WTC11 (cell line): ENCODE measurements around the gene STEAP1. TPM values are rescaled to one million over a fixed set of nuclear protein-coding genes. Genes with fewer than 3 reads are reported as not detected.

ENCODE experiments used
- ATF2 ChIP-seq: sonication (generic); formaldehyde crosslinking; IDR thresholded peaks from 2 replicates; pipeline ENCODE4 v1.8.1; 2022; ENCODE audit warnings: low read depth, missing genetic modification reagents, borderline replicate concordance
- CBFB ChIP-seq: sonication (generic); formaldehyde crosslinking; IDR thresholded peaks from 2 replicates; pipeline ENCODE4 v1.8.1; 2022; ENCODE audit warnings: mild to moderate bottlenecking, low read depth, missing genetic modification reagents
- ELF4 ChIP-seq: sonication (generic); formaldehyde crosslinking; IDR thresholded peaks from 2 replicates; pipeline ENCODE4 v1.8.1; 2022; ENCODE audit warnings: low read depth, mild to moderate bottlenecking, moderate library complexity, missing genetic modification reagents
- ESRRA ChIP-seq: sonication (generic); formaldehyde crosslinking; IDR thresholded peaks from 2 replicates; pipeline ENCODE4 v1.8.1; 2022; ENCODE audit warnings: mild to moderate bottlenecking, missing genetic modification reagents, borderline replicate concordance
- ETV6 ChIP-seq: sonication (generic); formaldehyde crosslinking; IDR thresholded peaks from 2 replicates; pipeline ENCODE4 v1.8.1; 2022; ENCODE audit warnings: mild to moderate bottlenecking, missing genetic modification reagents
- FOXK1 ChIP-seq: sonication (generic); formaldehyde crosslinking; IDR thresholded peaks from 2 replicates; pipeline ENCODE4 v1.8.0; 2022; ENCODE audit warnings: mild to moderate bottlenecking, moderate library complexity, missing genetic modification reagents
- FOXP1 ChIP-seq: sonication (generic); formaldehyde crosslinking; IDR thresholded peaks from 2 replicates; pipeline ENCODE4 v1.8.0; 2022; ENCODE audit warnings: missing genetic modification reagents, mild to moderate bottlenecking, moderate library complexity, borderline replicate concordance
- IRF2 ChIP-seq: sonication (generic); formaldehyde crosslinking; IDR thresholded peaks from 2 replicates; pipeline ENCODE4 v1.8.0; 2022; ENCODE audit warnings: low read depth, missing genetic modification reagents, borderline replicate concordance
- NR1H2 ChIP-seq: sonication (generic); formaldehyde crosslinking; IDR thresholded peaks from 2 replicates; pipeline ENCODE4 v1.9.0; 2021; ENCODE audit warnings: mild to moderate bottlenecking, moderate library complexity, missing genetic modification reagents
- RORB ChIP-seq: fragments of 250-450 bp; sonication (Bioruptor Pico); IDR thresholded peaks from 2 replicates; pipeline ENCODE4 v1.9.0; 2021; ENCODE audit warnings: mild to moderate bottlenecking
- SOX15 ChIP-seq: fragments of 250-450 bp; sonication (Bioruptor Pico); IDR thresholded peaks from 2 replicates; pipeline ENCODE4 v1.9.0; 2021; ENCODE audit warnings: mild to moderate bottlenecking
- TEAD1 ChIP-seq: sonication (generic); formaldehyde crosslinking; IDR thresholded peaks from 2 replicates; pipeline ENCODE4 v1.8.0; 2022; ENCODE audit warnings: mild to moderate bottlenecking, missing genetic modification reagents
- ZNF396 ChIP-seq: fragments of 250-450 bp; sonication (Bioruptor Pico); IDR thresholded peaks from 2 replicates; pipeline ENCODE4 v1.8.0; 2021; ENCODE audit warnings: mild to moderate bottlenecking, moderate library complexity, borderline replicate concordance
- ZNF423 ChIP-seq: fragments of 250-450 bp; sonication (Bioruptor Pico); IDR thresholded peaks from 2 replicates; pipeline ENCODE4 v2.1.2; 2022; ENCODE audit warnings: mild to moderate bottlenecking, moderate library complexity
- ZSCAN18 ChIP-seq: fragments of 250-450 bp; sonication (Bioruptor Pico); IDR thresholded peaks from 2 replicates; pipeline ENCODE4 v2.1.2; 2022; ENCODE audit warnings: mild to moderate bottlenecking, moderate library complexity
- total RNA-seq: library from RNA; stranded (reverse); gene quantifications from 3 replicates; pipeline ENCODE4 v1.2.3, GENCODE V29; 2021
- TF ChIP-seq, protein P1 (sequence below): fragments of 250-450 bp; sonication (Bioruptor Pico); IDR thresholded peaks from 2 replicates; pipeline ENCODE4 v1.8.0; 2021; ENCODE audit warnings: mild to moderate bottlenecking
- TF ChIP-seq, protein P2 (sequence below): fragments of 250-450 bp; sonication (Bioruptor Pico); IDR thresholded peaks from 2 replicates; pipeline ENCODE4 v1.9.0; 2021; ENCODE audit warnings: mild to moderate bottlenecking
- TF ChIP-seq, protein P3 (sequence below): fragments of 250-450 bp; sonication (Bioruptor Pico); IDR thresholded peaks from 2 replicates; pipeline ENCODE4 v1.9.0; 2021; ENCODE audit warnings: moderate library complexity, mild to moderate bottlenecking, inconsistent platforms, borderline replicate concordance
- TF ChIP-seq, protein P4 (sequence below): sonication (generic); formaldehyde crosslinking; IDR thresholded peaks from 2 replicates; pipeline ENCODE4 v1.8.0; 2022; ENCODE audit warnings: mild to moderate bottlenecking, missing genetic modification reagents
- TF ChIP-seq, protein P5 (sequence below): fragments of 250-450 bp; sonication (Bioruptor Pico); IDR thresholded peaks from 2 replicates; pipeline ENCODE4 v1.9.0; 2021; ENCODE audit warnings: mild to moderate bottlenecking, borderline replicate concordance
- TF ChIP-seq, protein P6 (sequence below): sonication (generic); formaldehyde crosslinking; IDR thresholded peaks from 2 replicates; pipeline ENCODE4 v1.8.0; 2022; ENCODE audit warnings: mild to moderate bottlenecking, missing genetic modification reagents
- TF ChIP-seq, protein P7 (sequence below): sonication (generic); formaldehyde crosslinking; IDR thresholded peaks from 2 replicates; pipeline ENCODE4 v1.8.1; 2023; ENCODE audit warnings: mild to moderate bottlenecking, missing genetic modification reagents, moderate library complexity

The STEAP1 gene
- total RNA-seq, 1 experiment from 2014 or later = 2.4 TPM

DNA sequence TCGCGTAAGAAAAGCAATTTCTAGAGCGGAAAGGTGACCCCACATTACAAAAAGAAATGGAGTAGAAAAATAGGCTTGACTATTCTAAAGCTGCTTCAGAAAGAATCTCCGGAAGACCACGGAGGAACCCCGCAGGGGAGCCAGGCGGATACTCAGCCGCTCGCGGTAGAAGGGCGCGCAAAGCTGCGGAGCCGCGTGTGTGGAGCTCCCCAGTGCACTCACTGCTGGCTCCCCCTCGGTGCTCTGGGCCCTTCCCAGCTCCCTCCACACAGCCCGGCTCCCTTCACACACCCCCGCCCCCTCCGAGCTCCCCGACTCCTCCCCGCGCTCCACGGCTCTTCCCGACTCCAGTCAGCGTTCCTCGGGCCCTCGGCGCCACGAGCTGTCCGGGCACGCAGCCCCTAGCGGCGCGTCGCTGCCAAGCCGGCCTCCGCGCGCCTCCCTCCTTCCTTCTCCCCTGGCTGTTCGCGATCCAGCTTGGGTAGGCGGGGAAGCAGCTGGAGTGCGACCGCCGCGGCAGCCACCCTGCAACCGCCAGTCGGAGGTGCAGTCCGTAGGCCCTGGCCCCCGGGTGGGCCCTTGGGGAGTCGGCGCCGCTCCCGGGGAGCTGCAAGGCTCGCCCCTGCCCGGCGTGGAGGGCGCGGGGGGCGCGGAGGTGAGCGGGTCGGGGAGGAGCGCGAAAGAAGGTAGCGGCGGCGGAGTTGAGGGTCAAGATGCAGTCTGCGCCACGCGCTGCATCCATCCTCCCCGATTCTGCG is 57.3 kb downstream of the STEAP1 start, which contains the start of gene STEAP2 (continued):
- TF ChIP-seq, protein P1, sequence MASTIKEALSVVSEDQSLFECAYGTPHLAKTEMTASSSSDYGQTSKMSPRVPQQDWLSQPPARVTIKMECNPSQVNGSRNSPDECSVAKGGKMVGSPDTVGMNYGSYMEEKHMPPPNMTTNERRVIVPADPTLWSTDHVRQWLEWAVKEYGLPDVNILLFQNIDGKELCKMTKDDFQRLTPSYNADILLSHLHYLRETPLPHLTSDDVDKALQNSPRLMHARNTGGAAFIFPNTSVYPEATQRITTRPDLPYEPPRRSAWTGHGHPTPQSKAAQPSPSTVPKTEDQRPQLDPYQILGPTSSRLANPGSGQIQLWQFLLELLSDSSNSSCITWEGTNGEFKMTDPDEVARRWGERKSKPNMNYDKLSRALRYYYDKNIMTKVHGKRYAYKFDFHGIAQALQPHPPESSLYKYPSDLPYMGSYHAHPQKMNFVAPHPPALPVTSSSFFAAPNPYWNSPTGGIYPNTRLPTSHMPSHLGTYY = no peak
- peak; percentile 74 for TF ChIP-seq ZNF423
- TF ChIP-seq, protein P2, sequence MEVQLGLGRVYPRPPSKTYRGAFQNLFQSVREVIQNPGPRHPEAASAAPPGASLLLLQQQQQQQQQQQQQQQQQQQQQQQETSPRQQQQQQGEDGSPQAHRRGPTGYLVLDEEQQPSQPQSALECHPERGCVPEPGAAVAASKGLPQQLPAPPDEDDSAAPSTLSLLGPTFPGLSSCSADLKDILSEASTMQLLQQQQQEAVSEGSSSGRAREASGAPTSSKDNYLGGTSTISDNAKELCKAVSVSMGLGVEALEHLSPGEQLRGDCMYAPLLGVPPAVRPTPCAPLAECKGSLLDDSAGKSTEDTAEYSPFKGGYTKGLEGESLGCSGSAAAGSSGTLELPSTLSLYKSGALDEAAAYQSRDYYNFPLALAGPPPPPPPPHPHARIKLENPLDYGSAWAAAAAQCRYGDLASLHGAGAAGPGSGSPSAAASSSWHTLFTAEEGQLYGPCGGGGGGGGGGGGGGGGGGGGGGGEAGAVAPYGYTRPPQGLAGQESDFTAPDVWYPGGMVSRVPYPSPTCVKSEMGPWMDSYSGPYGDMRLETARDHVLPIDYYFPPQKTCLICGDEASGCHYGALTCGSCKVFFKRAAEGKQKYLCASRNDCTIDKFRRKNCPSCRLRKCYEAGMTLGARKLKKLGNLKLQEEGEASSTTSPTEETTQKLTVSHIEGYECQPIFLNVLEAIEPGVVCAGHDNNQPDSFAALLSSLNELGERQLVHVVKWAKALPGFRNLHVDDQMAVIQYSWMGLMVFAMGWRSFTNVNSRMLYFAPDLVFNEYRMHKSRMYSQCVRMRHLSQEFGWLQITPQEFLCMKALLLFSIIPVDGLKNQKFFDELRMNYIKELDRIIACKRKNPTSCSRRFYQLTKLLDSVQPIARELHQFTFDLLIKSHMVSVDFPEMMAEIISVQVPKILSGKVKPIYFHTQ = no peak
- TF ChIP-seq RORB (CRISPR knock-in tag) = no peak
- peak; percentile 68; the same call in 1 of the 2 replicates for TF ChIP-seq TEAD1 (CRISPR knock-in tag)
- peak; percentile 66; the same call in 1 of the 2 replicates for TF ChIP-seq FOXP1 (CRISPR knock-in tag)
- TF ChIP-seq, protein P3, sequence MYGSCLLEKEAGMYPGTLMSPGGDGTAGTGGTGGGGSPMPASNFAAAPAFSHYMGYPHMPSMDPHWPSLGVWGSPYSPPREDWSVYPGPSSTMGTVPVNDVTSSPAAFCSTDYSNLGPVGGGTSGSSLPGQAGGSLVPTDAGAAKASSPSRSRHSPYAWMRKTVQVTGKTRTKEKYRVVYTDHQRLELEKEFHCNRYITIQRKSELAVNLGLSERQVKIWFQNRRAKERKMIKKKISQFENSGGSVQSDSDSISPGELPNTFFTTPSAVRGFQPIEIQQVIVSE (CRISPR knock-in tag) = no peak
- no peak for TF ChIP-seq ZNF396 (CRISPR knock-in tag)
- no peak for TF ChIP-seq NR1H2 (CRISPR knock-in tag)
- no peak for TF ChIP-seq SOX15 (CRISPR knock-in tag)
- peak; percentile 54; the same call in 1 of the 2 replicates for TF ChIP-seq FOXK1
- TF ChIP-seq IRF2 (CRISPR knock-in tag) = no peak
- peak; percentile 48; the same call in 1 of the 2 replicates for TF ChIP-seq ZSCAN18
- no peak for TF ChIP-seq CBFB
- TF ChIP-seq ELF4 = no peak
- TF ChIP-seq, protein P4, sequence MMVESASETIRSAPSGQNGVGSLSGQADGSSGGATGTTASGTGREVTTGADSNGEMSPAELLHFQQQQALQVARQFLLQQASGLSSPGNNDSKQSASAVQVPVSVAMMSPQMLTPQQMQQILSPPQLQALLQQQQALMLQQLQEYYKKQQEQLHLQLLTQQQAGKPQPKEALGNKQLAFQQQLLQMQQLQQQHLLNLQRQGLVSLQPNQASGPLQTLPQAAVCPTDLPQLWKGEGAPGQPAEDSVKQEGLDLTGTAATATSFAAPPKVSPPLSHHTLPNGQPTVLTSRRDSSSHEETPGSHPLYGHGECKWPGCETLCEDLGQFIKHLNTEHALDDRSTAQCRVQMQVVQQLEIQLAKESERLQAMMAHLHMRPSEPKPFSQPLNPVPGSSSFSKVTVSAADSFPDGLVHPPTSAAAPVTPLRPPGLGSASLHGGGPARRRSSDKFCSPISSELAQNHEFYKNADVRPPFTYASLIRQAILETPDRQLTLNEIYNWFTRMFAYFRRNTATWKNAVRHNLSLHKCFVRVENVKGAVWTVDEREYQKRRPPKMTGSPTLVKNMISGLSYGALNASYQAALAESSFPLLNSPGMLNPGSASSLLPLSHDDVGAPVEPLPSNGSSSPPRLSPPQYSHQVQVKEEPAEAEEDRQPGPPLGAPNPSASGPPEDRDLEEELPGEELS (CRISPR knock-in tag) = peak; percentile 85
- TF ChIP-seq, protein P5, sequence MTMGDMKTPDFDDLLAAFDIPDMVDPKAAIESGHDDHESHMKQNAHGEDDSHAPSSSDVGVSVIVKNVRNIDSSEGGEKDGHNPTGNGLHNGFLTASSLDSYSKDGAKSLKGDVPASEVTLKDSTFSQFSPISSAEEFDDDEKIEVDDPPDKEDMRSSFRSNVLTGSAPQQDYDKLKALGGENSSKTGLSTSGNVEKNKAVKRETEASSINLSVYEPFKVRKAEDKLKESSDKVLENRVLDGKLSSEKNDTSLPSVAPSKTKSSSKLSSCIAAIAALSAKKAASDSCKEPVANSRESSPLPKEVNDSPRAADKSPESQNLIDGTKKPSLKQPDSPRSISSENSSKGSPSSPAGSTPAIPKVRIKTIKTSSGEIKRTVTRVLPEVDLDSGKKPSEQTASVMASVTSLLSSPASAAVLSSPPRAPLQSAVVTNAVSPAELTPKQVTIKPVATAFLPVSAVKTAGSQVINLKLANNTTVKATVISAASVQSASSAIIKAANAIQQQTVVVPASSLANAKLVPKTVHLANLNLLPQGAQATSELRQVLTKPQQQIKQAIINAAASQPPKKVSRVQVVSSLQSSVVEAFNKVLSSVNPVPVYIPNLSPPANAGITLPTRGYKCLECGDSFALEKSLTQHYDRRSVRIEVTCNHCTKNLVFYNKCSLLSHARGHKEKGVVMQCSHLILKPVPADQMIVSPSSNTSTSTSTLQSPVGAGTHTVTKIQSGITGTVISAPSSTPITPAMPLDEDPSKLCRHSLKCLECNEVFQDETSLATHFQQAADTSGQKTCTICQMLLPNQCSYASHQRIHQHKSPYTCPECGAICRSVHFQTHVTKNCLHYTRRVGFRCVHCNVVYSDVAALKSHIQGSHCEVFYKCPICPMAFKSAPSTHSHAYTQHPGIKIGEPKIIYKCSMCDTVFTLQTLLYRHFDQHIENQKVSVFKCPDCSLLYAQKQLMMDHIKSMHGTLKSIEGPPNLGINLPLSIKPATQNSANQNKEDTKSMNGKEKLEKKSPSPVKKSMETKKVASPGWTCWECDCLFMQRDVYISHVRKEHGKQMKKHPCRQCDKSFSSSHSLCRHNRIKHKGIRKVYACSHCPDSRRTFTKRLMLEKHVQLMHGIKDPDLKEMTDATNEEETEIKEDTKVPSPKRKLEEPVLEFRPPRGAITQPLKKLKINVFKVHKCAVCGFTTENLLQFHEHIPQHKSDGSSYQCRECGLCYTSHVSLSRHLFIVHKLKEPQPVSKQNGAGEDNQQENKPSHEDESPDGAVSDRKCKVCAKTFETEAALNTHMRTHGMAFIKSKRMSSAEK = no peak
- no peak for TF ChIP-seq ESRRA (CRISPR knock-in tag)
- TF ChIP-seq ETV6 (CRISPR knock-in tag) = peak; percentile 78
- TF ChIP-seq, protein P6, sequence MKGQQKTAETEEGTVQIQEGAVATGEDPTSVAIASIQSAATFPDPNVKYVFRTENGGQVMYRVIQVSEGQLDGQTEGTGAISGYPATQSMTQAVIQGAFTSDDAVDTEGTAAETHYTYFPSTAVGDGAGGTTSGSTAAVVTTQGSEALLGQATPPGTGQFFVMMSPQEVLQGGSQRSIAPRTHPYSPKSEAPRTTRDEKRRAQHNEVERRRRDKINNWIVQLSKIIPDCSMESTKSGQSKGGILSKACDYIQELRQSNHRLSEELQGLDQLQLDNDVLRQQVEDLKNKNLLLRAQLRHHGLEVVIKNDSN (CRISPR knock-in tag) = 0 out of 2 replicates have a peak, but pooled peaks have one; percentile 46
- TF ChIP-seq ATF2 (CRISPR knock-in tag) = no peak
- TF ChIP-seq, protein P7, sequence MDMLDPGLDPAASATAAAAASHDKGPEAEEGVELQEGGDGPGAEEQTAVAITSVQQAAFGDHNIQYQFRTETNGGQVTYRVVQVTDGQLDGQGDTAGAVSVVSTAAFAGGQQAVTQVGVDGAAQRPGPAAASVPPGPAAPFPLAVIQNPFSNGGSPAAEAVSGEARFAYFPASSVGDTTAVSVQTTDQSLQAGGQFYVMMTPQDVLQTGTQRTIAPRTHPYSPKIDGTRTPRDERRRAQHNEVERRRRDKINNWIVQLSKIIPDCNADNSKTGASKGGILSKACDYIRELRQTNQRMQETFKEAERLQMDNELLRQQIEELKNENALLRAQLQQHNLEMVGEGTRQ (CRISPR knock-in tag) = no peak
